HL-60 (cell line): ENCODE measurements around the gene DCTN2.

Experiments used
- CTCF ChIP-seq: IDR thresholded peaks from one replicate; pipeline ENCODE4 v1.5.1; 2011; ENCODE audit warnings: low read length, control low read depth, inconsistent platforms; ENCODE audit not compliant: insufficient read depth
- GABPA ChIP-seq: IDR thresholded peaks from 2 replicates; pipeline ENCODE4 v1.6.1; 2012; ENCODE audit warnings: low read depth
- POLR2AphosphoS5 ChIP-seq: IDR thresholded peaks from 2 replicates; pipeline ENCODE4 v1.6.1; 2012; ENCODE audit warnings: low read depth
- SPI1 ChIP-seq: IDR thresholded peaks from 2 replicates; pipeline ENCODE4 v1.6.1; 2012; ENCODE audit warnings: low read depth, mild to moderate bottlenecking, borderline replicate concordance

GRCh38 chr12:57548013-57548315 is 972 bp upstream of the DCTN2 start:
- TF ChIP-seq CTCF (no peak), SPI1 (no peak), GABPA (no peak), POLR2AphosphoS5 (no peak)
